GM04504 (cell line): ENCODE measurements around the gene RASGRP1.

Experiments used
- DNase-seq: peaks from one replicate; pipeline ENCODE4 v3.0.0-alpha.2; 2012; ENCODE audit warnings: low read depth

Gene RASGRP1

DNA sequence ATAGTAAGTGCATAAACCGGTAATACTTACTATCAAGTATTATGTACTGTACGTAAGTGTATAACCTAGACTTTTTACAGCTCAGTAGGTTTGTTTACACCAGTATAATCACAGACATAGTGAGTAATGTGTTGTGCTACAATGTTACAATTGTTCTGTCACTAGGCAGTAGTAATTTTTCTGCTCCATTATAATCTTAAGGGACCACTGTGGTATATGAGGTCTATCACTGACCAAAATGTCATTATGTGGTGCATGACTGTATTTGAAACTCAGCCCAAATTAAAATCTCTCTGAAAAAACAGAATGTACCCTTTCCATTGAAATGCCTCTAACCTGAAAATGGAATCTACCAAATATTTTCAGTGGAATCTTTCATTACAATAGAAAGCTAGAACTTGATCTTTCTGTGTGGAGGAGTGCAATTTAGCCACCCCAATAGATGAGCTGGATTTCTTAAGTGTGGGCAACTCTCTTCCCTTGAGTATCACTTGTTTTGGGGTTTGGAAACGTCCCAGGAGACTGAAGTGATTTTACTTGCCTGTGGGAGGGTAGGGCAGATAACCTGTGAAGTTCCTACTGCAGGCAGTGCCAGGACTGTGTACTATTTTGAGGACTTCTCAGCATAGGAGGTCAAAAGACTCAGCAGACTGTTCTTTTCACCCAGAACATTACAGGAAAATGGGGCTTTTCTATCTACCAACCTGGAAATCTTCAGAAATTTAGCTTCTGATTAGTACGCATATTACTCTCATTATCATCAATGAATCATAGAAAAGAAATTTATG, 59.7 kb downstream of the RASGRP1 start:
- no peak for DNase-seq

DNA sequence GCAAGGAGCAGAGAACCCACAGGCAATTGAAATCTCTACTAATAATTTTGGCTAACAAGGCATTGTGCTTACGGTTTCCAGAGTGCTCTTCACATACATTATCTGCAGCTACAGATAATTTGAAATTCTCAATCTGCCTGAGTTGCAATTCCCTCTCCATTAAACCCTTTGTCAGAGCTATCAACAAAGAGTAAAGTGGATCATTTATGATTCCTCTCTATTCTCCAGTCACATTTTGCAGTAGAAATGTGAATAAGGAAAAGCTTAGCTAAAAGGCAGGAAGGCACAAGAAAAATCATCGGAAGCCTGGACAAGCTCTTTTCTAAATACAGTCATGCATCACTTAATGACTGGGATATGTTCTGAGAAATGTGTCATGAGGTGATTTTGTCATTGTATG, 61.1 kb downstream of the RASGRP1 start:
- no peak for DNase-seq

- DNase-seq = no peak
These were observed 65.0 kb downstream of the RASGRP1 start for GRCh38 chr15:38499651-38500050.

- DNase-seq = no peak
These were observed 68.5 kb downstream of the RASGRP1 start for GRCh38 chr15:38496151-38496550.

DNA sequence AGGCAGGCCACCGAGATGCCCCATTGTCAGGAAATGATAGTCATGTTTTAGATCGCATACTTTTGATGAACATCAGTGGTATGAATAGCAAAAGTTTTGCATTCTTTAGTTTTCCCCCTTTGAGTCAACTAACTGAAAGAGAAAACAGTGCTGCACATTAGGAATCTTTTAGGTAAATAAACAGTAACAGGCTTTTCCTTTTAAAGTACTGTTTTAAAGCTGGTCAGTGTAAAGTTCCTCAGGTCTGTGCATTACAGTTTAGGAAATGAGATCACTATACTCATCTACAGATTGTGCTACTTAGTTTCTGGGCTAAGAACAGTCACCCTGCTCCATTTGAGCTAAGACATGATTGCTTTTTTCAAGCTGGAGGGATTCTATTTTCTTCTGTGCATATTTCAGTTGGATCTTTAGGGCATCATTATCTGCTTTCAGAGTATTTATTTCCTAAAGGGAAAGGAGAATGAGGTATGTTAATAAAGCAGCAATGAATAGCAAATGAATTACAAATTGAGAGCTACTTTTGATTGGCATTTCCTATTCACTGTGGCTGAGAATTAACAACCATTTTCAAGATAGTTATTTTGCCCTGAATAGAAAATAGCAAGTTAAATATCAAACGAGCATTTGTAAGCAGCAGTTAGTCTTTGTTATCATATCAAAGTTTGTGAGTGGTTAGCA, 74.2 kb downstream of the RASGRP1 start:
- DNase-seq = no peak

DNA sequence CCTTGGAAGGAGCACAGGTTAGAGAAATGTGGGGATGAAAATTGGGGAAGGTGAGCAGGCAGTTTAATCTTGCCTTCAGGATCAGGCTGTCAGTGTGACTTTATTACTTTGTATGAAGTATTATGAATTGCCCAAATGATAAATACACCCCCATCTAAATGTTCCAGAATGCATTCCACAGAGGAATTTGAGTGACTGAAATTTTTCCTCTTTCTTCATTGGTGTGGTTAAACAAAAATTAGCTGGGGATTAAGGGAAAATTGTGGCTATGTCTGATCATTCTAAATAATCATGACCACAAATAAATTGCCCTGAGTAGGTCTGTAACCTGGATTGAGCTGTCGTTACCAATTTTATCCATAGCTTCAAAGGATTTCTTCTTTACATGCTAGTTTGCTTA, 77.2 kb downstream of the RASGRP1 start:
- no peak for DNase-seq

DNA sequence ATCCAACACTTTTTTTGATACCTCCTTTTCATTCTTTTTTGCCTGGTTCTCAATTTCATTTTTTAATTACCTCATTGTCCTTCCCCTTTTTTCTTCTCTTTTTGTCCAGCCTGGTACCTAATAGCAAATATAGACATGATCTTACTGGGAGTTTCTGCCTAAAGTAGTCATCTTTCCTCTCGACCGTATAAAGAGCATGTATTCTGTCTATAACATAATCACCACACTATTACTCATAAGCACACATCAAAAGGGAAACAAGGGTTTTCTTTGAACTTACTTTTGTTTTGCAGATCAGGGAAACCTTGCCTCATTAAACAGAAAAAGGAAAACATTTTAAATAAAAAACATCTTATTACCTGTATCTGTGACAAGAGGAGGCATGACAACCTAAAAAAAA, 77.7 kb downstream of the RASGRP1 start:
- no peak for DNase-seq

DNA sequence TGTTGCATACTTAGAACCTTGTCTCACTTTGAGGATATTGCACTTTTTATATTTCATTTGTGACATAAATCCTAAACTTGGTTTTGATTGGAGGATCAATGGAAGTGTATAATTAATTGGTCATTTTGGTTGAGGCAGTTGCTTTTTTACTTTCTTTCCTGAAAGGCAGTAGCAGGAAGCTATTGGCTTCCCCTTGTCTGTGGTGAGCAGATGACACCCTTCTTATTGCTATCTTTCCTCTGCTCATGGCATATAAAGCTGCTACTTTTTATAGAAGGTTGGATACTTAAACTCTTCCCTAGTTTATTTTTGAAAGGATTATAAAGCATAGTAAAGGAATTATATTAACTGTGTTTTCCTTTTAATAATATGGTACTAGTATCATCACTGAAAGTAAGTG, 82.0 kb downstream of the RASGRP1 start:
- DNase-seq = no peak

DNA sequence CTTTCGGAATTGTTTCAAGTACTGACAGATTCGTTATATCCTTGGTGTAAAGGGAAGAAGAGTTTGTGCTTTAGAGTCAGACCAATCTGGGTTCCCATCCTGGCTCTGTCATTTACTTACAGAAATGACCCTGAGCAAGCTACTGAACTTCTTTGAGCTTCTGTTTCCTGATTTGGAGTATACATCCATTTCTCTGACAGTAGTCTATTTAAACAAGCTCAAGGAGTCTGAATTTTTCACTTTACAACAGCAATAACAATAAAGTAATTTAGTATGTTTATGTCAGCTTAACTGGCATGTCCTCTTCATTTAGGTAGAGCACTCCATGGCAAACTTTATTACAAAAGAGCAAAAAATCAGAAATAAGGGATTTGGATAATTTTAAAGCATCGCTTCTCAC, 82.9 kb downstream of the RASGRP1 start:
- DNase-seq = no peak

DNA sequence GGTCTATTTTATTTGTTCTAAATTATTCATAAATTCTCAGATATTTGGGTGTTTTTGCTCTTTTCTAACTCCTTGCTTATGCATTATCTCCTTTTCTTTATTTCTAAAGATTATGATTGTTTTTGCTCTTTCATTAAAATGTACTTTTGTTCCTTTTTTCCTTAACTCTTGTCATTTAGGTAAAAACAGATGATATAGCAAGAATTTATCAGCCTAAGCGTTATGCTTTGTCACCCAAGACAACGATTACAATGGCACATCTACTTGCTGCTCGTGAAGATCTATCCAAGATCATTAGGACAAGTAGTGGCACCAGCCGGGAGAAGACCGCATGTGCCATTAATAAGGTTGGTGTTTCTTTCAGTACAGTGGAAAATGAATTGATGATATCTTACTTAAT, 83.5 kb downstream of the RASGRP1 start:
- no peak for DNase-seq

DNA sequence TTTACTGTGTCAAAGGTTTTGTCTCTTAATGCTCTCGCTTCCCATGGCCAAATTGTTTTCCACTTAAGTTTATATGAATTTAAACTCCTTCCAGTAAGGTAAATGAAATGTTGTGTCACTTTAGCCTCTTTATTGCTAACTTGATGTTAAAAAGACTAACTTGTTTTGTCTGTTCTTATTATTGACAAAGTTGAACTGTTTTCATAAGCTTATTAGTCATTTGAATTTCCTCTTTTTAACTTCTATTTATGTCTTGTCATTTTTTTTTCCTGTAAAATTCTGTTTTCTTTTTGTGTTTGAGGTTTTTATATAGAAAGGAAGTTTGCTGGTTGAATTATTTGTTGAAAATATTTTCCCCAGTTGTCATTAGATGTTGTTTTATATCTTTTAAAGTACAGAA, 84.9 kb downstream of the RASGRP1 start:
- DNase-seq = no peak

DNA sequence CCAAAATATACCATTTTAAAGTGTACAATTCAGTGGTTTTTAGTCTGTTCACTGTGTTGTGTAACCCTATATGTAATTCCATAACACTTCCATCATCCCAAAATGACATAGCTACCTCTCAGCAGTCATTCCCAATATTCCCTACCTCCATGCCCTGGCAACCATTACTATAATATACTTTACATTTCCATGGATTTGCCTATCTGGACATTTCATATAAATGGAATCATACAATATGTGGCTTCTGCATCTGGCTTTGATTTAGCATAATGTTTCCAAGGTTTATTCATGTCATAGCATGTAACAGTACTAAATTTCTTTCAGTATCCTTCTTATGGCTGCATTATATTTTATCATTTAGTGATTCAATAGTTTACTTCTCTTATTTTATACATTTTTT, 85.3 kb downstream of the RASGRP1 start:
- DNase-seq = no peak

DNA sequence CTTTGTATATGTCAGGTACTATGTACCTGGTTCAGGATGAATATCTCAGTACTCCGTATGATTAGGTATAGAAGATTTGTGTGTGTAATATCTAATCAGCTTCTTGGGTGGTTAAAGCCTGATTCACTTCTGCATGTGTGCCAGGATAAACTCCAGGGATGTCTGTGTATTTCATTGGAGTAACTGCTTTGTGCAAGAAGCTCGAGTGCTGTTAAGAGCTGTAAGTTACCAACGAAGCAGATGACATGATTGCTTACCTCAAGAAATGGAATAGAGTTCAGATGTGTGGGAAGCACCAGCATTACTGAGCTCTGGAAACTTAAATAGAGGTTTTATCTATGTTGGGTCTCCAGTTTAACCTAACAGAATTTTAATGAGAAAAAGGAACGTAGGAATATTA, 87.0 kb downstream of the RASGRP1 start:
- no peak for DNase-seq

DNA sequence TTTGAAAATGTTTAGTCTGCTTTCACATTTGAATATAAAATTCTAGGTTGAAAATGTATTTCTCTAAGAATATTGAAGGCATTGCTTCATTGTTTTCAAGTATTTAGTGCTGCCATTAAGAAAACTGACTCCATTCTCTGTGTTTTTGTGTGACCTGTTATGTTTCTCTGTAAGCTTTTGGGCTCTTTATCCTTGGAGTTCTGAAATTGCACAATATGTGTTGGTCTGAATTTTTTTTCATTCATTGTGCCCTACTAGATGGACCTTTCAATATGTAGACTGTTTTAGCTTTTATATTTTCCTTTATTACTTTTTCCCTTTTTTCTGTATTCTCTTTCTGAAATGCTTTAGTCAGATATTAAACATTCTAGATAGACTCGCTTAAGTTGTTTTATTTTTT, 88.5 kb downstream of the RASGRP1 start:
- DNase-seq = no peak

- no peak for DNase-seq
These were observed 89.3 kb downstream of the RASGRP1 start for GRCh38 chr15:38475361-38475760.

GRCh38 chr15:38474155-38474757, 90.4 kb downstream of the RASGRP1 start:
- DNase-seq = peak; percentile 53

- DNase-seq = no peak
These were observed 92.6 kb downstream of the RASGRP1 start for GRCh38 chr15:38471974-38472373.

- DNase-seq = no peak
These were observed 93.8 kb downstream of the RASGRP1 start for GRCh38 chr15:38470816-38471215.

DNA sequence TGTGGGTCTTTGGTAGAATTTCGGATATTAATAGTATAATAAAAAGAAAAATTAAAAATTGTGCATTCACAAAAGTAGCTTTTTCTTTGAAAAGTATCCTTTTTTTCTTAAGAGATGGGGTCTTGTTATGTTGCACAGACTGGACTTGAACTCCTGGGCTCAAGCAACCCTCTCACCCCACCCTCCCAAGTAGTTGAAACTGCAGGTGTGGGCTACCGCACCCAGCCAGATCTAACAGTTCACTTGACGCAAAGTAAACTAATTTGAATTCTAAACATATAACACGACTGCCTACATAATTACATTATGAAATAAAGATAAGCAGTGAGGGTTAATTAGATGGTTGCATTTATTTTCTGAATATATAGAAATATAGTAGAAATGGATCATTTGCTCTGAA, 99.9 kb downstream of the RASGRP1 start:
- DNase-seq = no peak

GRCh38 chr15:38463893-38464292, 100.7 kb downstream of the RASGRP1 start:
- DNase-seq = no peak

GRCh38 chr15:38461066-38461833, 103.4 kb downstream of the RASGRP1 start:
- DNase-seq = no peak

- no peak for DNase-seq
These were observed 104.1 kb downstream of the RASGRP1 start for GRCh38 chr15:38460543-38460942.

DNA sequence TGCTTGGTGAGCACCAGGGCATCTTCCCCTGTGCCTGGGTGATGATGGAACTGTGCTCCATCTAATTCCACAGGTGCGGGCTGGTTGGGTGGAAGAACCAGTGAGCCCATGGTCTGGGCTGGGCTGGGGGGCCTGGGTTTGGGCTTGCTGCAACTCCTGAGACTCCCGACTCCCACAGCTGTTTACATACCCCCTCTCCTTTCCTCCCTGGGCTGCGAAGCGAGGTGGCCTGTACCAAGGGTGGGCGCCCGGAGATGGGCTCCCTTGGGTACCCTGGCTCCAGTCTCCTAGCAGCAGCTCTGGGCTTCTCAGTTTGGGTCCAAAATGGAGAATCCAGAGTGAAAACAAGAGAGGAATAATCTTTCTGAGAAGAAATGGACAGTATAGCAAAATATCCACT, 105.1 kb downstream of the RASGRP1 start:
- no peak for DNase-seq
